K562 (cell line): ENCODE data around the gene FAM167B. TPM values are rescaled to one million over a fixed set of nuclear protein-coding genes. Genes with fewer than 3 reads are reported as not detected.
A peak's percentile ranks its signal among the peaks of the same experiment; 100 is the strongest.

Experiments
- GATAD2A ChIP-seq: fragments of 450-650 bp; IDR thresholded peaks from 2 replicates; pipeline ENCODE4 v1.6.1; 2017
- HDAC2 ChIP-seq: fragments of 450-650 bp; IDR thresholded peaks from 2 replicates; pipeline ENCODE4 v1.6.1; 2016; ENCODE audit warnings: mild to moderate bottlenecking
- IRF2 ChIP-seq: sonication (generic); formaldehyde crosslinking; IDR thresholded peaks from 2 replicates; pipeline ENCODE4 v1.8.1; 2022; ENCODE audit warnings: mild to moderate bottlenecking, missing genetic modification reagents
- KLF16 ChIP-seq: IDR thresholded peaks from 2 replicates; pipeline ENCODE4 v1.6.1; 2016; ENCODE audit warnings: antibody characterized with exemption
- NR1H2 ChIP-seq: sonication (generic); formaldehyde crosslinking; IDR thresholded peaks from 2 replicates; pipeline ENCODE4 v1.4.0; 2020; ENCODE audit warnings: mild to moderate bottlenecking, missing genetic modification reagents
- RCOR1 ChIP-seq, 2 experiments: IDR thresholded peaks; 2 replicates each; pipeline ENCODE4 v1.6.1; 2012; ENCODE audit warnings: low read depth in 2 of 2, low read length in 2 of 2, borderline replicate concordance in 1 of 2, improper control_type of control experiment in 1 of 2
- RNF219 ChIP-seq: fragments of 250-450 bp; sonication (Bioruptor Pico); IDR thresholded peaks from 2 replicates; pipeline ENCODE4 v1.5.0; 2022; ENCODE audit warnings: mild to moderate bottlenecking
- SAFB2 ChIP-seq: fragments of 200-400 bp; formaldehyde crosslinking; IDR thresholded peaks from 2 replicates; pipeline ENCODE4 v1.6.1; 2018; ENCODE audit warnings: borderline replicate concordance, low read length, low read depth, moderate library complexity; ENCODE audit not compliant: severe bottlenecking
- SFPQ ChIP-seq: fragments of 200-400 bp; formaldehyde crosslinking; IDR thresholded peaks from 2 replicates; pipeline ENCODE4 v1.6.1; 2017; ENCODE audit warnings: mild to moderate bottlenecking, low read depth, low read length, moderate library complexity
- SMARCE1 ChIP-seq: fragments of 450-650 bp; IDR thresholded peaks from 2 replicates; pipeline ENCODE4 v1.7.1; 2016; ENCODE audit warnings: mild to moderate bottlenecking
- STAT5B ChIP-seq: fragments of 250-450 bp; sonication (Bioruptor Pico); IDR thresholded peaks from 2 replicates; pipeline ENCODE4 v1.8.0; 2021; ENCODE audit warnings: mild to moderate bottlenecking, inconsistent platforms
- THRB ChIP-seq: fragments of 450-650 bp; formaldehyde crosslinking; conservative IDR thresholded peaks from 2 replicates; pipeline ENCODE4 v1.4.0; 2022; ENCODE audit warnings: mild to moderate bottlenecking, missing genetic modification characterization
- ZBTB5 ChIP-seq: fragments of 450-650 bp; IDR thresholded peaks from 2 replicates; pipeline ENCODE4 v1.6.1; 2017; ENCODE audit warnings: antibody characterized with exemption
- ZMIZ1 ChIP-seq, 2 experiments: fragments of 150-350 bp in 1 of 2; IDR thresholded peaks; 2 replicates each; pipeline ENCODE4 v1.6.1; 2012 to 2016; ENCODE audit warnings: low read depth in 2 of 2, low read length in 2 of 2, mild to moderate bottlenecking in 1 of 2, moderate library complexity in 1 of 2
- ZNF589 ChIP-seq: fragments of 200-800 bp; sonication (Bioruptor generic); IDR thresholded peaks from 2 replicates; pipeline ENCODE4 v1.6.1; 2016; ENCODE audit warnings: low read depth, missing genetic modification characterization, missing compliant biosample characterization
- ZNF785 ChIP-seq: fragments of 250-450 bp; sonication (Bioruptor Pico); IDR thresholded peaks from 2 replicates; pipeline ENCODE4 v1.4.0; 2020; ENCODE audit warnings: mild to moderate bottlenecking
- polyA plus RNA-seq, 8 experiments: library from polyadenylated mRNA; depleted of rRNA in 4 of 8; stranded (reverse) in 5 of 8; unstranded in 3 of 8; fragments of >200 nt; fragmentation: Nextera tagmentation in 2 of 8; fragmentation: Illumina TruSeq in 1 of 8; extraction: Ambion mirVana in 2 of 8; extraction: Trizol in 1 of 8; gene quantifications; 2 replicates each; pipeline versions ENCODE4 v1.2.1 to v1.2.3, GENCODE V29; 2011 to 2014; ENCODE audit warnings: inconsistent platforms in 1 of 8, missing spikeins in 1 of 8
- total RNA-seq, 7 experiments: library from RNA; depleted of rRNA in 6 of 7; stranded (reverse); fragments of >200 nt in 6 of 7; fragmentation: Illumina TruSeq in 2 of 7; extraction: Trizol in 2 of 7; gene quantifications; 2 replicates each; pipeline versions ENCODE4 v1.2.1 to v1.2.3, GENCODE V29; 2011 to 2021; ENCODE audit warnings: low replicate concordance in 1 of 7

FAM167B gene
- total and polyA plus RNA-seq, 9 of the 15 experiments (the other 6 are each of a cell fraction or from before 2014, with no cell fraction given) = not detected

GRCh38 chr1:32272557-32273390 is 25.8 kb downstream of the FAM167B start (continued):
- no peak for TF ChIP-seq GATAD2A
- TF ChIP-seq IRF2 (CRISPR knock-in tag) = no peak
- no peak for TF ChIP-seq ZNF785 (CRISPR knock-in tag)
- no peak for TF ChIP-seq STAT5B (CRISPR knock-in tag)
- no peak for TF ChIP-seq ZNF589
- no peak for TF ChIP-seq HDAC2
- TF ChIP-seq THRB (CRISPR knock-in tag) = peak; percentile 84
- TF ChIP-seq KLF16 = no peak
- no peak for TF ChIP-seq NR1H2
- TF ChIP-seq RNF219 = no peak
- TF ChIP-seq SFPQ = no peak
- no peak for TF ChIP-seq ZBTB5
- TF ChIP-seq RCOR1 (IDR thresholded peaks at IDR 0.05; ENCODE audit: borderline replicate concordance in 1 of 2, low read depth in 2 of 2, low read length in 2 of 2) = no peak
- TF ChIP-seq SMARCE1 = peak; percentile 69; the same call in 1 of the 2 replicates
- no peak for TF ChIP-seq SAFB2
- TF ChIP-seq ZMIZ1 (IDR thresholded peaks at IDR 0.05; ENCODE audit: low read depth in 2 of 2, low read length in 2 of 2) = no peak
